Gastroesophageal sphincter (tissue), 3 donors: ENCODE data around the gene SHH.

Source experiments
- CTCF ChIP-seq, 4 experiments: fragments of 200-600 bp in 2 of 4; fragments of 450-650 bp in 2 of 4; sonication (generic) in 1 of 4; IDR thresholded peaks; one replicate each; pipeline ENCODE4 v1.5.1; 2017 to 2019; ENCODE audit warnings: antibody characterized with exemption in 4 of 4, mild to moderate bottlenecking in 2 of 4, moderate library complexity in 2 of 4
- POLR2A ChIP-seq, 2 donors: fragments of 450-650 bp; IDR thresholded peaks; one replicate each; pipeline ENCODE4 v1.6.1; 2017; ENCODE audit warnings: antibody characterized with exemption in 2 of 2, mild to moderate bottlenecking in 2 of 2, moderate library complexity in 1 of 2
- POLR2AphosphoS5 ChIP-seq: sonication (generic); formaldehyde crosslinking; IDR thresholded peaks from one replicate; pipeline ENCODE4 v1.6.1; 2017; ENCODE audit warnings: antibody characterized with exemption

GRCh38 chr7:155763122-155763521, 49.1 kb downstream of the SHH start:
- TF ChIP-seq POLR2AphosphoS5 (no peak), CTCF (IDR thresholded peaks at IDR 0.05) (no peak), POLR2A (IDR thresholded peaks at IDR 0.05) (no peak)
